Lower lobe of right lung (tissue), 2 donors: ENCODE results near the gene ATP13A1. TPM values are rescaled to one million over a fixed set of nuclear protein-coding genes. Genes with fewer than 3 reads are reported as not detected.

Source experiments
- ATAC-seq, 2 donors: fragments of 200-7000 bp; cut with Tn5 transposase; one replicate each; pipeline ENCODE4 v1.9.1; 2020 to 2022; ENCODE audit warnings: mild to moderate bottlenecking in 2 of 2, moderate library complexity in 2 of 2
- DNase-seq: peaks from one replicate; pipeline ENCODE4 v3.0.0-alpha.2; 2020
- H3K27ac ChIP-seq: fragments of 200-600 bp; one replicate; pipeline ENCODE4 v1.8.0; 2022
- H3K27me3 ChIP-seq: fragments of 200-600 bp; one replicate; pipeline ENCODE4 v1.8.0; 2022; ENCODE audit warnings: low read depth
- H3K36me3 ChIP-seq: fragments of 200-600 bp; one replicate; pipeline ENCODE4 v1.8.0; 2022; ENCODE audit warnings: mild to moderate bottlenecking
- H3K4me1 ChIP-seq: fragments of 200-600 bp; one replicate; pipeline ENCODE4 v1.8.0; 2022
- H3K4me3 ChIP-seq: fragments of 200-600 bp; one replicate; pipeline ENCODE4 v1.8.0; 2022; ENCODE audit warnings: mild to moderate bottlenecking
- H3K9me3 ChIP-seq: fragments of 200-600 bp; one replicate; pipeline ENCODE4 v1.8.0; 2022
- CTCF ChIP-seq: fragments of 200-600 bp; IDR thresholded peaks from one replicate; pipeline ENCODE4 v1.8.0; 2022; ENCODE audit warnings: antibody characterized with exemption, mild to moderate bottlenecking
- intact Hi-C: fragments of 100-400 bp; cut with DNase I; formaldehyde crosslinking; loops from one replicate; pipeline ENCODE4 v1.11.0; 2022
- total RNA-seq: library from RNA; stranded (reverse); fragmentation: NEBNext Ultra II Directional; extraction: Animal tissue kit (Norgen Biotek cat#: 25700); gene quantifications from one replicate; pipeline ENCODE4 v1.2.1, GENCODE V29; 2021
- donor health status: DM: no; HTN: yes; CAD: no; lungs with severe emphysema.

The ATP13A1 gene
- total RNA-seq, 1 donor from 2014 or later, result 71.9 TPM

- no peak overlapping the region for H3K27ac ChIP-seq
- H3K4me3 ChIP-seq, result no peak overlapping the region
- intact Hi-C loops, result no loop called here
- TF ChIP-seq CTCF, result no peak
- peaks cover 81% of the 10 kb centered on the region for H3K36me3 ChIP-seq
- no peaks in the 10 kb centered on the region for H3K4me1 ChIP-seq
- DNase-seq (no peak), ATAC-seq (no peak)
- H3K9me3 ChIP-seq, result no peaks in the 10 kb centered on the region
- H3K27me3 ChIP-seq, result no peaks in the 10 kb centered on the region
Observed at GRCh38 chr19:19636573-19637185, 26.8 kb downstream of the ATP13A1 start.

- Histone ChIP-seq H3K4me3 (no peak overlapping the region), H3K36me3 (peaks cover 81% of the 10 kb centered on the region), H3K27ac (no peak overlapping the region), H3K9me3 (no peaks in the 10 kb centered on the region), H3K4me1 (no peaks in the 10 kb centered on the region), H3K27me3 (no peaks in the 10 kb centered on the region)
- intact Hi-C loops, result no loop called here
- DNase-seq, result no peak
- no peak for ATAC-seq
- no peak for TF ChIP-seq CTCF
Observed at GRCh38 chr19:19635313-19635702, 28.2 kb downstream of the ATP13A1 start.

GRCh38 chr19:19634516-19635312, 28.8 kb downstream of the ATP13A1 start:
- H3K4me3 ChIP-seq, result no peak overlapping the region
- DNase-seq (no peak), ATAC-seq (no peak)
- no peaks in the 10 kb centered on the region for H3K4me1 ChIP-seq
- no peaks in the 10 kb centered on the region for H3K27me3 ChIP-seq
- TF ChIP-seq CTCF, result no peak
- peaks cover 77% of the 10 kb centered on the region for H3K36me3 ChIP-seq
- no peaks in the 10 kb centered on the region for H3K9me3 ChIP-seq
- no peak overlapping the region for H3K27ac ChIP-seq
- intact Hi-C loops, result no loop called here

- peaks cover 71% of the 10 kb centered on the region for H3K36me3 ChIP-seq
- TF ChIP-seq CTCF, result no peak
- ATAC-seq (no peak), DNase-seq (no peak)
- H3K4me3 ChIP-seq, result no peak overlapping the region
- intact Hi-C loops, result no loop called here
- no peaks in the 10 kb centered on the region for H3K9me3 ChIP-seq
- H3K27ac ChIP-seq, result no peak overlapping the region
- H3K4me1 ChIP-seq, result no peaks in the 10 kb centered on the region
- no peaks in the 10 kb centered on the region for H3K27me3 ChIP-seq
Observed at GRCh38 chr19:19633711-19634515, 29.6 kb downstream of the ATP13A1 start.

GRCh38 chr19:19632661-19633060, 30.8 kb downstream of the ATP13A1 start:
- Histone ChIP-seq H3K27me3 (no peaks in the 10 kb centered on the region), H3K27ac (no peak overlapping the region), H3K9me3 (no peaks in the 10 kb centered on the region), H3K36me3 (peaks cover 62% of the 10 kb centered on the region), H3K4me3 (no peak overlapping the region), H3K4me1 (peaks cover 7% of the 10 kb centered on the region)
- ATAC-seq, result no peak
- TF ChIP-seq CTCF, result no peak
- intact Hi-C loops, result no loop called here
- DNase-seq, result no peak
